Osteoblast (primary cell): ENCODE results near the gene ATP10A. TPM values are rescaled to one million over a fixed set of nuclear protein-coding genes. Genes with fewer than 3 reads are reported as not detected.

ENCODE experiments used
- DNase-seq: peaks from one replicate; pipeline ENCODE4 v3.0.0; 2011; ENCODE audit warnings: low spot score, mixed read lengths; ENCODE audit not compliant: insufficient read length; ENCODE audit errors: missing footprints
- H2AFZ ChIP-seq: 2 replicates; pipeline ENCODE4 v1.6.0; 2011; ENCODE audit warnings: mild to moderate bottlenecking, low read length
- H3K27ac ChIP-seq: 2 replicates; pipeline ENCODE4 v1.5.1; 2011; ENCODE audit warnings: mild to moderate bottlenecking, low read depth, low read length, moderate library complexity
- H3K27me3 ChIP-seq: 2 replicates; pipeline ENCODE4 v1.6.0; 2012; ENCODE audit warnings: mild to moderate bottlenecking, control low read depth, inconsistent platforms, low read length, moderate library complexity; ENCODE audit not compliant: insufficient read depth
- H3K36me3 ChIP-seq: 2 replicates; pipeline ENCODE4 v1.5.1; 2011; ENCODE audit warnings: mild to moderate bottlenecking, low read length, control low read depth, moderate library complexity; ENCODE audit not compliant: insufficient read depth
- H3K4me1 ChIP-seq: 2 replicates; pipeline ENCODE4 v1.5.1; 2011; ENCODE audit warnings: mild to moderate bottlenecking, low read length, control low read depth, moderate library complexity; ENCODE audit not compliant: insufficient read depth
- H3K4me2 ChIP-seq: 2 replicates; pipeline ENCODE4 v1.6.0; 2011; ENCODE audit warnings: mild to moderate bottlenecking, low read length; ENCODE audit not compliant: insufficient read depth
- H3K4me3 ChIP-seq: fragments of 200-600 bp; sonication (generic); 3 replicates; pipeline ENCODE4 v1.5.1; 2012; ENCODE audit warnings: mild to moderate bottlenecking, low read length, inconsistent platforms; ENCODE audit not compliant: insufficient read depth
- H3K79me2 ChIP-seq: 2 replicates; pipeline ENCODE4 v1.6.0; 2012; ENCODE audit warnings: mild to moderate bottlenecking, low read length, control low read depth, inconsistent platforms; ENCODE audit not compliant: insufficient read depth
- H3K9me3 ChIP-seq: 2 replicates; pipeline ENCODE4 v1.5.1; 2011; ENCODE audit warnings: low read depth, low read length, control low read depth
- H4K20me1 ChIP-seq: 2 replicates; pipeline ENCODE4 v1.6.0; 2012; ENCODE audit warnings: mild to moderate bottlenecking, low read length, control low read depth; ENCODE audit not compliant: insufficient read depth
- total RNA-seq: library from RNA; depleted of rRNA; stranded (reverse); fragments of >200 nt; gene quantifications from 2 replicates; pipeline ENCODE4 v1.2.3, GENCODE V29; 2012
- TF ChIP-seq, protein P1 (sequence below): IDR thresholded peaks from 2 replicates; pipeline ENCODE4 v1.5.1; 2011; ENCODE audit warnings: mild to moderate bottlenecking, low read depth, low read length, moderate library complexity; ENCODE audit errors: extremely low read depth

Gene ATP10A
- total RNA-seq, 1 donor, result 32.9 TPM

DNA sequence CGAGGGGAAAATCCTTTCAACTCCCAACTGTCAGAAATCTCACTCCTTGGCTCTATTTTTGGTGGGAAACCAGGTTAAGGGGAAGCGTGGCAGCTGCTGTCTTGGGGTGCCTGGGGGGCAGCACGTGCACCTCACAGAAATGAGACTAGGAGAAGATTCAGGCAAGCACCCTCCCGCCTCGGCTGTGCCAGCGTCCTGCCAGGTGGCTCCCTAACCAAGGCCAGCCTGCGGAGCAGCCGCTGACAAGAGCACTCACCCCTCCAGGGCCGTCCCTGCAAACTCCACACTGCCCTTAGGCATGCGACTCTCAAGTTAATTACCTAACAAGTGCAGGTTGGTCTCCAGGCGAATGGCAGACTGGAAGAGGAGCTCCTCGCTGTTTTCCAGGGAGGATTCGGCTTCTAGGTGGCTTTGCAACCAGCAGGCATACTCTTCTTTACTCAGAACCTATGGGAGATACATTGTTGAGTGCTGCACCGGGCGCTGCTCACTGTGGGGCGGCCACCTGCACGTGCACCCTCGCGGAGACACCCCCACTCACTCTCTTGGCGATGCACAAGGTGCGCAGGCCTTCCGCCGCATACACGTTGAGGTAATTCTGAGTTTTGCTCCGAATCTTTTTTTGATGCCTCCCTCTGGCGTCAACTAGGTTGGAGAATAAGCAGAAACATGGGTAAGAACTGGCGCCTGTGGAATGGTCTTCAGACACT, 155.3 kb downstream of the ATP10A start:
- Histone ChIP-seq H2AFZ (no peak overlapping the region), H3K4me2 (no peak overlapping the region), H3K4me1 (no peaks in the 10 kb centered on the region), H3K27me3 (no peaks in the 10 kb centered on the region), H4K20me1 (peaks cover 2% of the 10 kb centered on the region), H3K9me3 (no peaks in the 10 kb centered on the region), H3K27ac (no peak overlapping the region), H3K4me3 (no peak overlapping the region), H3K79me2 (no peaks in the 10 kb centered on the region), H3K36me3 (peaks cover 13% of the 10 kb centered on the region)
- DNase-seq, result peak; percentile 42
- TF ChIP-seq, protein P1, sequence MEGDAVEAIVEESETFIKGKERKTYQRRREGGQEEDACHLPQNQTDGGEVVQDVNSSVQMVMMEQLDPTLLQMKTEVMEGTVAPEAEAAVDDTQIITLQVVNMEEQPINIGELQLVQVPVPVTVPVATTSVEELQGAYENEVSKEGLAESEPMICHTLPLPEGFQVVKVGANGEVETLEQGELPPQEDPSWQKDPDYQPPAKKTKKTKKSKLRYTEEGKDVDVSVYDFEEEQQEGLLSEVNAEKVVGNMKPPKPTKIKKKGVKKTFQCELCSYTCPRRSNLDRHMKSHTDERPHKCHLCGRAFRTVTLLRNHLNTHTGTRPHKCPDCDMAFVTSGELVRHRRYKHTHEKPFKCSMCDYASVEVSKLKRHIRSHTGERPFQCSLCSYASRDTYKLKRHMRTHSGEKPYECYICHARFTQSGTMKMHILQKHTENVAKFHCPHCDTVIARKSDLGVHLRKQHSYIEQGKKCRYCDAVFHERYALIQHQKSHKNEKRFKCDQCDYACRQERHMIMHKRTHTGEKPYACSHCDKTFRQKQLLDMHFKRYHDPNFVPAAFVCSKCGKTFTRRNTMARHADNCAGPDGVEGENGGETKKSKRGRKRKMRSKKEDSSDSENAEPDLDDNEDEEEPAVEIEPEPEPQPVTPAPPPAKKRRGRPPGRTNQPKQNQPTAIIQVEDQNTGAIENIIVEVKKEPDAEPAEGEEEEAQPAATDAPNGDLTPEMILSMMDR, result no peak

GRCh38 chr15:25706176-25706955, 156.8 kb downstream of the ATP10A start:
- no peak overlapping the region for H3K27ac ChIP-seq

DNA sequence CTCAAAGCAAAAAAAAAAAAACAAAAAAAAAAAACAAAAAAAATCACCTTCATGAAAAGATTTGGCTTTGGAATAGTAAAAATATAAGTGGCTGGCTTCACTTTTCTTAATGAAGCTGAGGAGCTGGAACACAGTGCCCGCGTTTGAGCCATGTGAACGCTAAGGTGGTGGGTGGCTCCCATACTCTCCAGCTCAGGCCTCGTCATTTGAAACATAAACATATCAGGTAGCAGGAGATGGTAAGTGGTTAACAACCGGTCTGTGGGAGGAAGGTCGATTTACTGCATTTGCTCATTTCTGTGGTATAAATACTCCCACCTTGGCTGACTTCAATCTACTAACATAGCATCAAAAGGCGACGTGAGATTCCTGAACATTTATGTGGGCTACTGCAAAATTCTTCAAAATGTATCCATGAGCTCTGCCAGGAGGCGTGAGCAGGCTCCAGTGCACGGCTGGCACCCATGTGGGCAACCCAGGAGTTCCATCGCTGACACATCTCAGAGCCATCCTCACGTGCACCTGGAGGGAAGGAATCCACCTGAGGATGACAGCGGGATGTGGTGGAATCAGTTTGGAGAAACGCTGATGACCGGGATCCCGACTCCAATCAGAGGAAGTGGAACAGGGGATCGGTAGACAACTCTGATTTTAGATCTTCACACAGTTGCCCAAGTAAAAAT, 157.6 kb downstream of the ATP10A start:
- peaks cover 2% of the 10 kb centered on the region for H4K20me1 ChIP-seq
- no peak overlapping the region for H3K4me3 ChIP-seq
- H3K27ac ChIP-seq, result no peak overlapping the region
- H3K4me2 ChIP-seq, result no peak overlapping the region
- H2AFZ ChIP-seq, result no peak overlapping the region
- peaks cover 20% of the 10 kb centered on the region for H3K36me3 ChIP-seq
- DNase-seq, result peak; percentile 13
- no peaks in the 10 kb centered on the region for H3K9me3 ChIP-seq
- H3K4me1 ChIP-seq, result no peaks in the 10 kb centered on the region
- no peaks in the 10 kb centered on the region for H3K27me3 ChIP-seq
- TF ChIP-seq, protein P1, result no peak
- H3K79me2 ChIP-seq, result no peaks in the 10 kb centered on the region

More at GRCh38 chr15:25706176-25706955, 156.8 kb downstream of the ATP10A start:
- H3K9me3 ChIP-seq, result no peaks in the 10 kb centered on the region
- peaks cover 2% of the 10 kb centered on the region for H4K20me1 ChIP-seq
- H3K4me1 ChIP-seq, result no peaks in the 10 kb centered on the region
- no peak overlapping the region for H3K4me3 ChIP-seq
- no peak overlapping the region for H3K4me2 ChIP-seq
- H3K36me3 ChIP-seq, result peaks cover 17% of the 10 kb centered on the region
- no peaks in the 10 kb centered on the region for H3K79me2 ChIP-seq
- H2AFZ ChIP-seq, result no peak overlapping the region
- DNase-seq, result no peak
- no peaks in the 10 kb centered on the region for H3K27me3 ChIP-seq
- TF ChIP-seq, protein P1, result no peak
